Keratinocyte (primary cell): ENCODE measurements around the gene N4BP3. TPM values are rescaled to one million over a fixed set of nuclear protein-coding genes. Genes with fewer than 3 reads are reported as not detected.

Experiments
- DNase-seq: peaks from one replicate; pipeline ENCODE4 v3.0.0-alpha.2; 2011; ENCODE audit warnings: low read depth, missing footprints, low spot score
- FAIRE-seq: peaks from 2 replicates; lab custom pipeline; 2011; peaks lifted over from hg19 to GRCh38; lab: Jason Lieb, UNC
- H2AFZ ChIP-seq: 2 replicates; pipeline ENCODE4 v1.6.0; 2012; ENCODE audit warnings: low read length, control low read depth, inconsistent platforms; ENCODE audit not compliant: control insufficient read depth
- H3K27ac ChIP-seq: 2 replicates; pipeline ENCODE4 v1.5.1; 2011; ENCODE audit warnings: low read length; ENCODE audit not compliant: control insufficient read depth, insufficient read depth
- H3K27me3 ChIP-seq: 3 replicates; pipeline ENCODE4 v1.6.0; 2011; ENCODE audit warnings: low read length; ENCODE audit not compliant: control insufficient read depth, insufficient read depth; ENCODE audit errors: extremely low read depth
- H3K36me3 ChIP-seq, 2 experiments: 2 replicates in 1 of 2; 3 replicates in 1 of 2; pipeline ENCODE4 v1.5.1; 2011; ENCODE audit warnings: low read length in 2 of 2, mild to moderate bottlenecking in 1 of 2; ENCODE audit not compliant: control insufficient read depth in 2 of 2, insufficient read depth in 2 of 2; ENCODE audit errors: extremely low read depth in 1 of 2
- H3K4me1 ChIP-seq: 3 replicates; pipeline ENCODE4 v1.5.1; 2011; ENCODE audit warnings: low read length; ENCODE audit not compliant: control insufficient read depth, insufficient read depth; ENCODE audit errors: extremely low read depth
- H3K4me2 ChIP-seq: 3 replicates; pipeline ENCODE4 v1.6.0; 2011; ENCODE audit warnings: low read depth, low read length; ENCODE audit not compliant: control insufficient read depth, insufficient read depth; ENCODE audit errors: extremely low read depth
- H3K4me3 ChIP-seq, 3 experiments: fragments of 200-600 bp in 1 of 3; sonication (generic) in 1 of 3; 2 replicates in 2 of 3; 3 replicates in 1 of 3; pipeline ENCODE4 v1.5.1; 2011 to 2016; ENCODE audit warnings: low read length in 3 of 3, mild to moderate bottlenecking in 3 of 3, control low read depth in 2 of 3, inconsistent platforms in 1 of 3, low read depth in 1 of 3, mixed read lengths in 1 of 3, mixed run types in 1 of 3, moderate library complexity in 1 of 3; ENCODE audit not compliant: control insufficient read depth in 2 of 3, insufficient read depth in 2 of 3; ENCODE audit errors: extremely low read depth in 1 of 3
- H3K79me2 ChIP-seq: 2 replicates; pipeline ENCODE4 v1.6.0; 2012; ENCODE audit warnings: low read length; ENCODE audit not compliant: control insufficient read depth, insufficient read depth
- H3K9ac ChIP-seq: 3 replicates; pipeline ENCODE4 v1.6.0; 2011; ENCODE audit warnings: low read length; ENCODE audit not compliant: control insufficient read depth, insufficient read depth; ENCODE audit errors: extremely low read depth
- H3K9me1 ChIP-seq: 3 replicates; pipeline ENCODE4 v1.6.0; 2011; ENCODE audit warnings: low read length; ENCODE audit not compliant: control insufficient read depth, insufficient read depth; ENCODE audit errors: extremely low read depth
- H3K9me3 ChIP-seq: 2 replicates; pipeline ENCODE4 v1.5.1; 2012; ENCODE audit warnings: low read depth, low read length; ENCODE audit not compliant: control insufficient read depth
- H4K20me1 ChIP-seq: 3 replicates; pipeline ENCODE4 v1.6.0; 2011; ENCODE audit warnings: low read length; ENCODE audit not compliant: control insufficient read depth, insufficient read depth; ENCODE audit errors: extremely low read depth
- EZH2 ChIP-seq: IDR thresholded peaks from one replicate; pipeline ENCODE4 v1.6.1; 2012; ENCODE audit warnings: inconsistent platforms, mild to moderate bottlenecking, low read length, moderate library complexity
- dilution Hi-C: fragments of 300-500 bp; cut with MboI; formaldehyde crosslinking; loops from one replicate; pipeline ENCODE4 v1.7.0; 2020; ENCODE audit warnings: low sequenced_read_pairs; ENCODE audit not compliant: extremely low pct_ligation_motif_present
- polyA plus RNA-seq, 5 experiments: library from polyadenylated mRNA; depleted of rRNA in 3 of 5; stranded (reverse) in 3 of 5; stranded (forward) in 1 of 5; unstranded in 1 of 5; fragments of >200 nt; gene quantifications; 1 replicate in 1 of 5; 2 replicates in 3 of 5; 3 replicates in 1 of 5; pipeline versions ENCODE4 v1.2.1 to v1.2.3, GENCODE V29; 2011 to 2012; ENCODE audit warnings: missing spikeins in 2 of 5, low read depth in 1 of 5, low replicate concordance in 1 of 5
- TF ChIP-seq, protein P1 (sequence below), 3 experiments: IDR thresholded peaks in 1 of 3; conservative IDR thresholded peaks in 1 of 3; optimal IDR thresholded peaks in 1 of 3; 2 replicates in 2 of 3; 3 replicates in 1 of 3; pipeline versions ENCODE3 to v1.5.1; 2011; ENCODE audit warnings: low read length in 3 of 3, mild to moderate bottlenecking in 3 of 3, moderate library complexity in 2 of 3, control low read depth in 1 of 3, inconsistent platforms in 1 of 3; ENCODE audit not compliant: insufficient read depth in 2 of 3; ENCODE audit errors: extremely low read depth in 1 of 3

Gene N4BP3
- polyA plus RNA-seq, 1 donor (not counting 4 experiments of a cell fraction or from before 2014, with no cell fraction given), result 1.0 TPM

DNA sequence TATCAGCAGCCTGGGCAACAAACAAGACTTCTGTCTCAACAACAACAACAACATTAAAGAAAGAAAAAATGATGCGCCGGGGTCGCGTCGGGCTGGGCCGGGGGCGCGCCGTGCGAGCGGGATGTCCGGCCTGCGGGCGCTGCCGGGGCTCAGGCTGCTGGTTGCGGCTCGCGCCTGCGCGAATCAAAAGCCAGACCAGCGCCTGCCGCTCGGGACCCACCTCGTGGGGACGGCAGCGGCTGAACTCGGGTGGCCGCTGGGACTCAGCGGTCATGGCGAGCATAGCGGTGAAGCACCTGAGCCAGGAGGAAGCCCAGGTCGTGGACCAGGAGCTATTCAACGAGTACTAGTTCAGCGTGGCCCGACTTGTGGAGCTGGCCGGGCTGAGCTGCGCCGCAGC, 52.2 kb downstream of the N4BP3 start:
- Histone ChIP-seq H3K36me3 (no peaks in the 10 kb centered on the region), H3K4me1 (peaks cover 2% of the 10 kb centered on the region), H3K4me3 (no peak overlapping the region), H3K9me1 (no peaks in the 10 kb centered on the region), H3K9ac (no peak overlapping the region), H2AFZ (no peak overlapping the region), H3K27me3 (peaks cover 4% of the 10 kb centered on the region), H3K9me3 (no peaks in the 10 kb centered on the region), H3K79me2 (no peaks in the 10 kb centered on the region), H4K20me1 (no peaks in the 10 kb centered on the region), H3K27ac (no peak overlapping the region), H3K4me2 (no peak overlapping the region)
- DNase-seq (no peak), FAIRE-seq (no peak)
- TF ChIP-seq EZH2, result no peak
- TF ChIP-seq, protein P1, sequence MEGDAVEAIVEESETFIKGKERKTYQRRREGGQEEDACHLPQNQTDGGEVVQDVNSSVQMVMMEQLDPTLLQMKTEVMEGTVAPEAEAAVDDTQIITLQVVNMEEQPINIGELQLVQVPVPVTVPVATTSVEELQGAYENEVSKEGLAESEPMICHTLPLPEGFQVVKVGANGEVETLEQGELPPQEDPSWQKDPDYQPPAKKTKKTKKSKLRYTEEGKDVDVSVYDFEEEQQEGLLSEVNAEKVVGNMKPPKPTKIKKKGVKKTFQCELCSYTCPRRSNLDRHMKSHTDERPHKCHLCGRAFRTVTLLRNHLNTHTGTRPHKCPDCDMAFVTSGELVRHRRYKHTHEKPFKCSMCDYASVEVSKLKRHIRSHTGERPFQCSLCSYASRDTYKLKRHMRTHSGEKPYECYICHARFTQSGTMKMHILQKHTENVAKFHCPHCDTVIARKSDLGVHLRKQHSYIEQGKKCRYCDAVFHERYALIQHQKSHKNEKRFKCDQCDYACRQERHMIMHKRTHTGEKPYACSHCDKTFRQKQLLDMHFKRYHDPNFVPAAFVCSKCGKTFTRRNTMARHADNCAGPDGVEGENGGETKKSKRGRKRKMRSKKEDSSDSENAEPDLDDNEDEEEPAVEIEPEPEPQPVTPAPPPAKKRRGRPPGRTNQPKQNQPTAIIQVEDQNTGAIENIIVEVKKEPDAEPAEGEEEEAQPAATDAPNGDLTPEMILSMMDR (optimal IDR thresholded peaks at IDR 0.05 in 1 of 3, IDR thresholded peaks at IDR 0.05 in 1 of 3, conservative IDR thresholded peaks at IDR 0.05 in 1 of 3; ENCODE audit: extremely low read depth in 1 of 3, insufficient read depth in 2 of 3, low read length in 3 of 3), result no peak
- dilution Hi-C loops, result no loop called here

DNA sequence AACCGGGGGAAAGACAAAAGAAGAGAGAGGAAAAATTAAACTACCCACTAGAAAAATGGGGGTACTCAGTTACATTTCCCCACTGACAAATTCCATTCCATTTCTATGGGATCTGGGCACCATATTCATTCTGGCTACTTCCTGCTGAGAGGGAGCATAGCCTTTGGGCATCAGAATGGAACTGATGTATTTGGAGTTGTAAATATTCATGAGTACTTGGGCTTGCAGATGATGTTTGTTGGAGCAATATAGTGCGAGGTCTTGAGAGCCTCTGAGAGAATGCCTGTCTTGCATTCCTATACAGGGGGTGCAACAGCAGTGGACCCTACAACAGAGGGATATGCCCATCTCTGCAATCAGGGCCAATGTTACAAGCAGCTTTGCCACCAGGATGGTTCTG, 57.1 kb downstream of the N4BP3 start:
- DNase-seq, result no peak
- dilution Hi-C loops, result no loop called here
- FAIRE-seq, result no peak
- Histone ChIP-seq H3K4me2 (no peak overlapping the region), H2AFZ (no peak overlapping the region), H3K27me3 (no peaks in the 10 kb centered on the region), H4K20me1 (no peaks in the 10 kb centered on the region), H3K9me3 (no peaks in the 10 kb centered on the region), H3K9me1 (no peaks in the 10 kb centered on the region), H3K79me2 (no peaks in the 10 kb centered on the region), H3K27ac (no peak overlapping the region), H3K4me1 (no peaks in the 10 kb centered on the region), H3K4me3 (no peak overlapping the region), H3K36me3 (no peaks in the 10 kb centered on the region), H3K9ac (no peak overlapping the region)
- TF ChIP-seq EZH2, result no peak
- TF ChIP-seq, protein P1 (optimal IDR thresholded peaks at IDR 0.05 in 1 of 3, IDR thresholded peaks at IDR 0.05 in 1 of 3, conservative IDR thresholded peaks at IDR 0.05 in 1 of 3; ENCODE audit: extremely low read depth in 1 of 3, insufficient read depth in 2 of 3, low read length in 3 of 3), result no peak
